HEK293T (cell line): Measurements from ENCODE around the gene GRID1.

Source experiments
- BHLHE40 ChIP-seq: fragments of 450-650 bp; IDR thresholded peaks from 2 replicates; pipeline ENCODE4 v1.6.1; 2016; ENCODE audit warnings: mild to moderate bottlenecking, moderate library complexity, borderline replicate concordance
- FOXM1 ChIP-seq: fragments of 450-650 bp; IDR thresholded peaks from 2 replicates; pipeline ENCODE4 v1.6.1; 2017; ENCODE audit warnings: mild to moderate bottlenecking, borderline replicate concordance
- SP1 ChIP-seq: fragments of 450-650 bp; IDR thresholded peaks from 2 replicates; pipeline ENCODE4 v1.6.1; 2017
- SUZ12 ChIP-seq: fragments of 450-650 bp; IDR thresholded peaks from 2 replicates; pipeline ENCODE4 v1.6.1; 2016; ENCODE audit warnings: mild to moderate bottlenecking

- no peak for TF ChIP-seq BHLHE40
- no peak for TF ChIP-seq SUZ12
- TF ChIP-seq FOXM1, result no peak
- TF ChIP-seq SP1, result no peak
Observed at GRCh38 chr10:86058964-86059363, 307.6 kb downstream of the GRID1 start.
